ENCODE data around the gene APBA1.
"Not testable (repeated sequence)": the region's sequence is repeated elsewhere in the genome, so short reads cannot be mapped to it uniquely, and the experiment has no call there.

The APBA1 gene

GRCh38 chr9:69604568-69605219, 67.5 kb downstream of the APBA1 start:
- no peak for DNase-seq (ENCODE audit: low spot score)

- DNase-seq (ENCODE audit: low spot score) = no peak
These were observed 68.5 kb downstream of the APBA1 start for GRCh38 chr9:69603656-69604055.

GRCh38 chr9:69602773-69603172, 69.4 kb downstream of the APBA1 start:
- DNase-seq (ENCODE audit: low spot score) = no peak

GRCh38 chr9:69601698-69602097, 70.5 kb downstream of the APBA1 start:
- no peak for DNase-seq (ENCODE audit: low spot score)

GRCh38 chr9:69600314-69601047, 71.7 kb downstream of the APBA1 start:
- no peak for DNase-seq (ENCODE audit: low spot score)

GRCh38 chr9:69599232-69599971, 72.8 kb downstream of the APBA1 start:
- no peak for DNase-seq (ENCODE audit: low spot score)

- DNase-seq (ENCODE audit: low spot score) = not testable (repeated sequence)
These were observed 75.3 kb downstream of the APBA1 start for GRCh38 chr9:69596906-69597305.

- DNase-seq (ENCODE audit: low spot score) = no peak
These were observed 78.0 kb downstream of the APBA1 start for GRCh38 chr9:69594180-69594579.

GRCh38 chr9:69593756-69594155, 78.4 kb downstream of the APBA1 start:
- no peak for DNase-seq (ENCODE audit: low spot score)

GRCh38 chr9:69593301-69593700, 78.9 kb downstream of the APBA1 start:
- no peak for DNase-seq (ENCODE audit: low spot score)

- DNase-seq (ENCODE audit: low spot score) = no peak
These were observed 81.9 kb downstream of the APBA1 start for GRCh38 chr9:69590266-69590665.

GRCh38 chr9:69589156-69589555, 83.0 kb downstream of the APBA1 start:
- DNase-seq (ENCODE audit: low spot score) = no peak

GRCh38 chr9:69585571-69585970, 86.6 kb downstream of the APBA1 start:
- no peak for DNase-seq (ENCODE audit: low spot score)

GRCh38 chr9:69584759-69585158, 87.4 kb downstream of the APBA1 start:
- DNase-seq (ENCODE audit: low spot score) = no peak

GRCh38 chr9:69583645-69584234, 88.4 kb downstream of the APBA1 start:
- DNase-seq (ENCODE audit: low spot score) = no peak

GRCh38 chr9:69582544-69583297, 89.5 kb downstream of the APBA1 start:
- no peak for DNase-seq (ENCODE audit: low spot score)

- no peak for DNase-seq (ENCODE audit: low spot score)
These were observed 90.2 kb downstream of the APBA1 start for GRCh38 chr9:69582018-69582417.

- DNase-seq (ENCODE audit: low spot score) = no peak
These were observed 91.5 kb downstream of the APBA1 start for GRCh38 chr9:69580582-69581214.

GRCh38 chr9:69579760-69580581, 92.2 kb downstream of the APBA1 start:
- DNase-seq (ENCODE audit: low spot score) = no peak

- no peak for DNase-seq (ENCODE audit: low spot score)
These were observed 93.0 kb downstream of the APBA1 start for GRCh38 chr9:69579032-69579758.

Data from activated CD4-positive, alpha-beta T cell treated with anti-CD3 and anti-CD28 coated beads, Interleukin-2, Interleukin-4, amounts not matched to agents 100 ng/mL and 50 ng/mL, durations not matched to agents 16 hours and 8 hours (primary cell).